HG03060 (cell line): ENCODE data around the gene FAM114A1.
"Not testable (repeated sequence)": the region's sequence is repeated elsewhere in the genome, so short reads cannot be mapped to it uniquely, and the experiment has no call there.

Experiments
- ATAC-seq: cut with Tn5 transposase; IDR thresholded peaks from one replicate; pipeline ENCODE4 v1.9.1; 2021; ENCODE audit warnings: low read depth, moderate number of reproducible peaks; ENCODE audit not compliant: unreplicated experiment

Gene FAM114A1

GRCh38 chr4:38898245-38898644 lies 30.6 kb downstream of the FAM114A1 start:
- ATAC-seq = no peak

- no peak for ATAC-seq
Measured at GRCh38 chr4:38902221-38902620, 34.6 kb downstream of the FAM114A1 start.

DNA sequence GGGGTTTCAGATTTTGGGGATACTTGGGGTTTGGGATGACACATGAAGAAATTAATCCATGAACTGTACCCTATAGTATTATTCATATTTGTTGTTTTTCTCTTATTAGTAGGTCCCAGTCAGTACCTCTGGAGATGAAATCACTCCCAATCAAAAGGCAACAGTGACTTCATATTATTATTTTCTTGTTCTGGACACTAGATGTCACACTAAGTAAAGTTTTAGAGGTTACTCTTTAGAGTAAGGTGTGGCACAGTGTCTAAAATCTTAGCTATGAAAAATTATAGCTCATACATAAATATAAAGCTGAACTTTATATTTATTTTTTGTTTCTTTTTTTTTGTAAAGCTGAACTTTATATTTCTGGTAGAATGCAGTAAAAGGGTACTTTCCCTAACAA lies 35.1 kb downstream of the FAM114A1 start:
- ATAC-seq = no peak

GRCh38 chr4:38904090-38904666 lies 36.6 kb downstream of the FAM114A1 start:
- ATAC-seq = no peak

GRCh38 chr4:38904682-38905081 lies 37.1 kb downstream of the FAM114A1 start:
- no peak for ATAC-seq

GRCh38 chr4:38905652-38906385 lies 38.2 kb downstream of the FAM114A1 start:
- ATAC-seq = no peak

- no peak for ATAC-seq
Measured at GRCh38 chr4:38907696-38908270, 40.2 kb downstream of the FAM114A1 start.

- ATAC-seq = no peak
Measured at GRCh38 chr4:38909015-38909414, 41.4 kb downstream of the FAM114A1 start.

DNA sequence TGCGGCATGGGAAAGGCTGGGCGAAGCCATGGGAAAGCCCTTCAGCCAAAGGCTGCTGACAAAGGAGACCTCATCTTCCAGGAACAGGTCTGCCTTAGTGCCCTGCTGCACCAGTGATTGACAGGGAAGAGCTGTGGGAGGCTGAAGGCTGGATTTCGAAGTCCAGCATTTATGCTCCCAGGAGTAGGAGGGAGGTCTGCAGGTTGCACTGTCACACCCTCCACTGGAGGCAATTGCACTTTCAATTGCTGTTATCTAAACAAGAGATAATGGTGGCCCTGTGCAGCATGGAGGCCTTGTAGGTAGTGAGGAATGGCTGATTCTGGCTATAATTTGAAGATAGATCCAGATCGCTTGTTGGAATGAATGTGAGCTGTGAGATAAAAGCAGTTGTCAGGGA lies 43.7 kb downstream of the FAM114A1 start:
- ATAC-seq = no peak

GRCh38 chr4:38914854-38915253 lies 47.2 kb downstream of the FAM114A1 start:
- no peak for ATAC-seq

DNA sequence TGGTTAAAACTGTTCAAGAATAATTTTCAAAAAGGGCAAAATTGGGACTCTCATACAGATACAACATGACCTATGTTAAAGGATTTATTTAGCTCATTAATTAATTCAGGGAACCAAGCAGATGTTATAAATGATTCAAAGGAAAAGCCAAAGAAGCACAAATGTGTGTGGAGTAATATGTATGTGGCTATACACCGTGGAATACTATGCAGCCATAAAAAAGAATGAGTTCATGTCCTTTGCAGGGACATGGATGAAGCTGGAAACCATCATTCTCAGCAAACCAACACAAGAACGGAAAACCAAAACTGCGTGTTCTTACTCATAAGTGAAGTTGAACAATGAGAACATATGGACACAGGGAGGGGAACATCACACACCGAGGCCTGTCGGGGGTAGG lies 48.7 kb downstream of the FAM114A1 start:
- not testable (repeated sequence) for ATAC-seq

- ATAC-seq = no peak
Measured at GRCh38 chr4:38917481-38918025, 49.9 kb downstream of the FAM114A1 start.

GRCh38 chr4:38919494-38919893 lies 51.9 kb downstream of the FAM114A1 start:
- ATAC-seq = no peak

DNA sequence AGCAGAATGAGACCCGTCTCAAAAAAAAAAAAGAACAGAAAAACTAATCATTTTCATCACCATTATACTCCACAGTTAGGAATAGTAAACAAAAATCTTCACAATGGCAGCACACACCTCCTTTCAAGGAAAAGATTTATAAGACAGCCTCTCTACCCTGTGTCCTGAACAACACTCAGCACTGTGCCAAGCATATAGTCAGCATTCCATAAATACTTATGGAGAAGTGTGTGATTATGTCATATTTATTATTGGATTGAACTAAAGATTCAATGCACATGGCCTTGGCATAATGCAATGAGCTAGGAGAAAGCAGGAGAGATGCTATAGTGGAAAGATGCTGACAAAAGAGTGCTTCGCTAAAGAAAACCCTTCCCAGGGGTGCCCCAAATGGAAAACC lies 52.6 kb downstream of the FAM114A1 start:
- no peak for ATAC-seq

GRCh38 chr4:38920677-38921076 lies 53.1 kb downstream of the FAM114A1 start:
- ATAC-seq = no peak

DNA sequence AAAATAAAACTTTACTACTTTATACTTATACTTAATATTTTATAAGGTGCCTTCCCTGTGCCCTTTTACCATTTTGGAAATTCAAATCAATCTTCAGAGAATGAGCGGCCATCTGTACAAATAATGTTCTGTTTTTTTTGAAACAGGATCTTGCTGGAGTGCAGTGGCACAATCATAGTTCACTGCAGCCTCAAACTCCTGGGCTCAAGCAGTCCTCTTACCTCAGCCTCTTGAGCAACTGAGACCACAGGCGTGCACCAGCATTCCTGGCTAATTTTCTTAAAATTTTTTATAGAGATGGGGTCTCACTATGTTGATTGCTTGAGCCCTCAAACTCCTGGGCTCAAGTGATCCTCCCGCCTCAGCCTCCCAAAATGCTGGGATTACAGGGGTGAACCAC lies 53.5 kb downstream of the FAM114A1 start:
- no peak for ATAC-seq

DNA sequence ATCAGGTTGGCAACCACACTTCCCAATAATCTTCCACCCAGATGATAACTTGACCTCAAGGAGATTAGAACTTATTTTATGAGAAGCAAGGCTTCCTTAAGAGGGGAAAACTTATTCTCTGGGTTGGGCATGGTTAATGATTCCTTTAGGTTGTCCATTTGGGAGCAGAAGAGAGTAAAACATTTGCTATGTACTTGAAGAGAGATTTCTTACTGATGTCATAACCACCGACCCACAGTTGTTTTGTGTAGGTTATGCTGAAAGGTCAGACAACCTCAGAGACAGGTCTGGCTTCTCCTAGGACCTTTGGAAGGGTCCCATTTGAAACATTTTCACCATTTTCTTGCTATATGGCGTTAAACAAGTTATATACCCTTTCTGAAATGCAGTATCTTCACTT lies 56.1 kb downstream of the FAM114A1 start:
- ATAC-seq = no peak

DNA sequence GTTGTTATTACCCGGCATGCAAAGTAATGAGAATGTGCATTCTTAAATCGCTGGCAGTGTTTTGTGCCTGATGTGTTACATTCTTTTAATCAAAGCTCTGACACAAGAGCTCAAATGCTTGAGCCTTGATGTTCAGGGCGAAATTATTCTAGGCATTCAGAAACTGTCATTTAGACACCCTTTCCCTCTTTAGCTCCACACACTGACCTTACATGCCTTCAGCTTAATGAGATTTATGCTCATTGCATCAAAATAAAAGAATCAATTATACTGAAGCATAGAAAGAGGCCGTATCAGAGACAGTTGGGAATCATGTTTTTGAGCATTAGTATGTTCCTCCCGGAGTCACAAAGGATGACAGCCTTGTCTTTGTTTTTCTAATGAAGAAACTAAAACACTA lies 56.7 kb downstream of the FAM114A1 start:
- no peak for ATAC-seq

DNA sequence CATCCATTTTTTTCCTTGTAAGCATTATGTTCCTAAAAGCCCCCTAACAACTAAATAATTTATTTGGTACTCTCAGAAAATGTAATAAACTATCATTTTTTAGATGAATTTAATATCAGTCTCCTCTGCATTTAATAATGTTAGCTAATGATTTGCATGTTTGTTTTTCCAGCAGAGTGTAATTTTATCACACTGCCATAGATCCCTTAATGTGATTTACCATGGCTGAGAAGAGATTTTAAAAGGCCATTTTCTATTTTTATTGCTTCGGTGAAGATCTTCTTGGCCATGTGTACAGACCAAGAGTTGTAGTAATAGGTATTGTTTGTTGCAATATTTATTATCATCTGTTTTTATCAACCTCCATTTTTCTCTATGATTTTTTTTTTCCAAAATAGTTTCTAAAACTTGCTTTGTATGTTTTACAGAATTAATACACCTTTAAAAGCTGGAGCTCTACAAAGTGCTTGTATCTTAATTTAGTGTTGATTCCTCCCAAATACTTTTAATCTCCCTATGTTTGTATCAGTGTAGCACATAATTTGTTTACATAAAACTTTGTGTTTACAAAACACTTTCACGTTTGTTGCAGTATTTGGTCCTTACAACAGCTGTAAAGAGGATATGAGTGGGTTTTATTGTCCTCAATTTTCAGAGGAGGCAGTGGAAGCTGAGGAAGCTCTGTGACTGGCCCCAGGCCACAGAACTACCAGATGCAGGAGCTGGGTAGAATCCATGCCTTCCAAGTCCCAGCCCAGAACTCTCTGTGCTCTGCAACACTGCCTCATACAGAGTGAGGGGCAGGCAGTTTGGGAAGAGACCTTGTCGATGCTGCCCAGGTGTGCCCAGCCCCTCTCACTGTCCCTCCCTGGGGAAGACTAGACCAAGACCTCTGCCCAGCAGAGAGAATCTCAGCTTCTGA lies 58.1 kb downstream of the FAM114A1 start:
- no peak for ATAC-seq

- no peak for ATAC-seq
Measured at GRCh38 chr4:38926896-38927295, 59.3 kb downstream of the FAM114A1 start.

DNA sequence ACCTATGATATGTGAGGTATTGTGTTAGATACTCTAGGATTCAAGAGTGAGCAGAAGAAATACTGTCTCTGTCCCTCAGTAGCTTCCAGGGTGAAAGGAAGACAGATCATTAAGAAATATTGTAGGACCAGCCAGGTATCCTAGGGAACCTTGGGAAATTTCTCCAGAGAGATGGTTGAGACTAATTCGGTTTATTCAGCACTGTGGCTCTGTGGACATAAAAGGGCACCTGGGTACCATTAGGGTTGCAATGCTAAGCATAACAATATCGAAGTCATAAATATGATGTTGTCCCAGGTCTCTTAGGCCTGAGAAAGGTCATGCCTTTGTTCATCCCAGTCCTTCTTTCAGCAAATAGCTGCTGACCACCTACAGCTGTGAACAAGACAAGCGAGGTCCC lies 61.0 kb downstream of the FAM114A1 start:
- ATAC-seq = no peak
